HS-27A (cell line): ENCODE measurements around the gene SYCE1L.
"Not testable (repeated sequence)": the region's sequence is repeated elsewhere in the genome, so short reads cannot be mapped to it uniquely, and the experiment has no call there.

ENCODE experiments used
- DNase-seq: peaks from one replicate; pipeline ENCODE4 v3.0.0-alpha.2; 2012; ENCODE audit warnings: low read depth, missing footprints

Gene SYCE1L, protein sequence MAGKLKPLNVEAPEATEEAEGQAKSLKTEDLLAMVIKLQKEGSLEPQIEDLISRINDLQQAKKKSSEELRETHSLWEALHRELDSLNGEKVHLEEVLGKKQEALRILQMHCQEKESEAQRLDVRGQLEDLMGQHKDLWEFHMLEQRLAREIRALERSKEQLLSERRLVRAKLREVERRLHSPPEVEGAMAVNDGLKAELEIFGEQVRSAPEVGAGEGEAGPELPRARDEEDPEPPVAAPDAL

DNA sequence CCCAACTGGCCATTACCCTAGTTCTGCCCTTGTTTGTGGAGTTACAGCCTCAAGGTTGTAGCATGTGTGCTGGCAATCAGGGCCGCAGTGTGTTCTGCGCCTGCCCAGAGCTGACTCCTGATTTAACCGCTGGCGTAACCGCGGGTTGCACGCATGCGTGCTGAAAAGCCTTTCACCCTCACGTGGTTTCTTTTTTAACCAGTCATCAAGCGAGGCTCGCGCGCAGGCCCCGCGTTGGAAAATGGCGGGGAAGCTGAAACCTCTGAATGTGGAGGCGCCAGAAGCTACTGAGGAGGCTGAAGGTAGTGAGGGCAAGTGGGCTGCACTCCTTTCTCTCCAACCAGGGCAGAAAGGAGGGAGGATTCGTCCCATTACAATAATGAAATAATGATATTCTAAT lies at the start of gene SYCE1L:
Gene SYCE1L (plus strand): TSS at position 198 of the 400 bp plus-strand sequence. CDS start 44 bp downstream, at position 242.
- no peak for DNase-seq

DNA sequence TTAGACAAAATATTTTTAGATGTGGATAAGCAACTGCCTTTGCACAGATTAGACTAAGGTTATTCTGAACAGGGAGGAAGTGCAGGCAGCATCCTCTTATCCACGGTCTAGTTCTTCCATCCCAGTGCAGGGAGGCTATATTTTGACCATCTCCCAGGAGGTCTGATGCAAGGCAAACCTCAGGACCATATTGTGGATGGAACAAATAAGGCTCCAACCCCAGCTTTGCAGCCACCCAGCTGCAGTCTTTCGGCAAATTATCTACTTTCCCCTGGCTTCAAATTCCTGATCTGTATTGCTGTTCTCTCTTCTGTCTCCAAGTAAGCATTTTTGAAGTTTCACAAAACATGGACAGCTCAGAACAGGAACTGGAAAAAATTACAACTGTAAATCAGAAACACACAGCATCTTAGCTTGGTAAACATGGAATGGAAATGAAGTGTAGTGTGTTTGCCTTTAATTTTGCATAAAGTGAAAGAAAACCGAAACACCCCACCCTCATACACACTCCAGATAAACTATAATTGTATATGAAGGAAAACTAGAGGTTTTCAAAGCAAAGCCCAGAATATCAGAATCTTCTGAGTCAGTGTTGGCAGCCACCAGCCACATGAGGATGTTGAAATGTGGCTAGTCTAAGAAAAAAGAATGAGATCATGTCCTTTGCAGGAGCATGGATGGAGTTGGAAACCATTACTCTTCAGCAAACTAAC lies 41.7 kb upstream of the SYCE1L start:
- no peak for DNase-seq

DNA sequence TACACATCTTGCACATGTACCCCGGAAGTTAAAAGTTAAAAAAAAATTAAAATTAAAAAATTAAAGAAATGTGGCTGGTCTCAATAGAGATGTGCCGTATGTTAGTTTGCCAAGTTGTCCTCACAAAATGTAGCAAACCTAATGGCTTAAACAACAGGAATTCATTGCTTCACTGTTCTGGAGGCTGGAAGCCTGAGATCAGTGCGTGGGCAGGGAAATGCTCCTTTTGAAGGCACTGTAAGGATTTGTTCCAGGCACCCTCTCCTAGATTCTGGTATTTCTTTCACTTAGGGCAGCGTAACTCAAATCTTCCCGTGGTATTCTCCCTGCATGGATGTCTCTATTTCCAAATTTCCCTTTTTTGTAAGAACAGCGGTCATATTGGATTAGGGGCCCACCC lies 40.9 kb upstream of the SYCE1L start:
- no peak for DNase-seq

DNA sequence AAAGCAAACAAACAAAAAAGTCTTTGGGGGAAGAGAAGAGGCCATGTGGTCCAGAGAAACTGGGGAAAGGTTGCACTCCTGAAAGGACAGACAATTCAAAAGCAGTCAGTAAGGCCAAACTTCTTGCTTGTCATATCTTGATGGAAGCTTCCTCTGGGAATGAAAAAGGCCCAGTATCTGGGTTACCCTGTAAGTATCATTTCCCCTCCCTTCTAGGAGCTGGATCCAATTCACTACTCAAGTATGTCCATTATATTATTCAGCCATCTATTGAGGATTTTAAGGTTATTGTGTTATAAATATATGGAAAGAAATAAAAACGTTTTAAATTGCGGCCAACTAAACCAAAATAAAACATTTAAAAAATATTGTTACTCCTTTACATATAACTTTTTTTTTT lies 34.2 kb upstream of the SYCE1L start:
- DNase-seq: no peak

DNA sequence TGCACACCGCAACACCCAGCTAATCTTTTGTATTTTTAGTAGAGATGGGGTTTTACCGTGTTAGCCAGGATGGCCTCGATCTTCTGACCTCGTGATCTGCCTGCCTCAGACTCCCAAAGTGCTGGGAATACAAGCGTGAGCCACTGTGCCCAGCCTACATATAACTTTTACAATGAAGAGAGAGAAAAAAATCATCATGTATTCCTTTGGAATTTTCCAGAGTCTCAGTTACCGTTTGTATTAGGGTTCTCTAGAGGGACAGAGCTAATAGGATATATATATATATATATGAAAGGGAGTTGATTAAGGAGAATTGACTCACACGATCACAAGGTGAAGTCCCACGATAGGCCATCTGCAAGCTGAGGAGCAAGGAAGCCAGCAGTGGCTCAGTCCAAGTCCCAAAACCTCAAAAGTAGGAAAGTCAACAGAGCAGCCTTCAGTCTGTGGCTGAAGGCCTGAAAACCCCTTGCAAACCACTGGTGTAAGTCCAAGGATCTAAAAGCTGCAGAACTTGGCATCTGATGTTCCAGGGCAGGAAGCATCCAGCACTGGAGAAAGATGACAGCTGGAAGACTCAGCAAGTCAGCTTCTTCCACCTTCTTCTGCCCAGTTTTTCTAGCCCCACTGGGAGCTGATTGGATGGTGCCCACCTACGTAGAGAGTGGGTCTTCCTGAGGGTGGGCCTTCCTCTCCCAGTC lies 33.5 kb upstream of the SYCE1L start:
- DNase-seq: not testable (repeated sequence)

DNA sequence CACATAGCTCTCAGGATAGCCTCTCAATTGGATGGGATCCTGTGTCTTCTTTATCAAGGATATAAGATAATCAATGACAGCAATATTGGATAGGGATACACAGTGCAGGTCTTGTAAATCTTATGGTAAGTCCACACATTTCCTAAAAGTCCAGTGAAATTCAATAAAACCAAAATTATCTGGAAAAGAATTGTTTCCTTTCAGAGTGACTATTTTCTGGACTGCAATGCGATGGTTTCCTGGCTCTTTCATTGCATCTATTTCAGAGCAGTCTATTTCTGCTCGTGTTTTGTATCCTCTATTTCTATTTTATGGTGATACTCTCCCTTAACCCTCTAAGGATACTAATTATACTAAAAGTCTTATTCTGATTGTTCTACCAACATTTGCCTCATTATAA lies 32.5 kb upstream of the SYCE1L start:
- DNase-seq: no peak

DNA sequence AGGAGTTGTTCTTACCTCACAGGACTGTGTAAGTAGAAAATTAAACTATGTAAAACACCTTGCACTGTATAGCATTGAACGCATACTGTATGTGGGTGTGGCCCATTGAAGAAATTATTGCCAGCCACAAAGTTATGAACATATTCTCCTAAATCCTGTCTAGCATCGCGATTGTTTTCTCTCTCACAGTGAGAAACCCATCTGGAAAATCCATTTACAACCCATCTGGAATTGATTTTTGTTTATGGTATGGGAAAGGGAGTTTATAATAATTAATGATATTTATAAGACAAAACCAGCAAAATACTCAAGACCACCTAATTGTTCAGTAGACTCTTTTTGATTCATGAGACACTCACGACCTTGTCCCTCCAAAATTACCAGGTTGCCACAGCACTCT lies 30.3 kb upstream of the SYCE1L start:
- DNase-seq: no peak

DNA sequence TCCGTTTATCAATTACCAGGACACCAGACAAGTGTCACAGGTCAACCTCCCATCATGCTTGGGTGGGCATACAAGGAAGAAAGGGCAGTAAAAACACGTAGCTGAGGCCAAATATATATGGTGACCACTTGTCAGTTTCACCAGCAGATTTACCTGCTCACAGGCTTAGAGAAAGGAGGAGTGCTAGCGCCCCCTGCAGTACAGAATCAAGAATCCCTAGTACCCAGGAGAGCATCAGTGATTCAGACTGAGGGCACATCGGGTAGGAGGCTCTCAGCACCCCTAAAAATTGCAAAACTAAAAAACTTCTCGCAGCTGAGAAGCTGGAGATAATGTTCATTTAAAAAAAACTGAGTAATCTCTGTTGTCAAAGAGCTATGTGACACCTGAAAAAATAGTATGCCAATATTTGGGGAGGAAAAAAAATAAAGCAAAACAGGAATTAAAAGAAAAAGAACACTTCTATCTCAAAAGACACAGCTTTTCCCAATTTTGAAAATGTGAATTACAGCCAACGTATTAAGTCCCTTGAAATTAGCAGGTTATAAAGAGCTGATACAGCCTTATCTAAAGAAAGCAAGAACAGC lies 29.5 kb upstream of the SYCE1L start:
- DNase-seq: no peak

DNA sequence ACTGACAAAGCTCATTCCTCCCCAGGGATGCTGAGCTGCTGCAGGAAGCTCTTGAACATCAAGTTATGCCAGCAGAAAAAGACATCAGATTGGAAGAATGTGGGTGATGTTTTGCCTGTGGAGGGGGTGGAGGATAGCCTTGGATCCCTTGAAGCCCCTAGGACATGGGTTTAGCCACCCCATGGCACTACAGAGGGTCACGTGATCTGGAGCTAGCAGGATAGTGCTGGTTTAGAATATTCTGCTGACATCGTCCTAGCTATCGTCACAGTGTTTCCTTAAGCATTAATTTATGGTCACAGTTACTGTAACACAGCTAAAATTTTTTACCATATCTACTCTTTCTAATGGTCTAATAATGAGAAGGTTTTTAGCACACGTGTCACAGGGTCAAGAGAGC lies 28.4 kb upstream of the SYCE1L start:
- no peak for DNase-seq

DNA sequence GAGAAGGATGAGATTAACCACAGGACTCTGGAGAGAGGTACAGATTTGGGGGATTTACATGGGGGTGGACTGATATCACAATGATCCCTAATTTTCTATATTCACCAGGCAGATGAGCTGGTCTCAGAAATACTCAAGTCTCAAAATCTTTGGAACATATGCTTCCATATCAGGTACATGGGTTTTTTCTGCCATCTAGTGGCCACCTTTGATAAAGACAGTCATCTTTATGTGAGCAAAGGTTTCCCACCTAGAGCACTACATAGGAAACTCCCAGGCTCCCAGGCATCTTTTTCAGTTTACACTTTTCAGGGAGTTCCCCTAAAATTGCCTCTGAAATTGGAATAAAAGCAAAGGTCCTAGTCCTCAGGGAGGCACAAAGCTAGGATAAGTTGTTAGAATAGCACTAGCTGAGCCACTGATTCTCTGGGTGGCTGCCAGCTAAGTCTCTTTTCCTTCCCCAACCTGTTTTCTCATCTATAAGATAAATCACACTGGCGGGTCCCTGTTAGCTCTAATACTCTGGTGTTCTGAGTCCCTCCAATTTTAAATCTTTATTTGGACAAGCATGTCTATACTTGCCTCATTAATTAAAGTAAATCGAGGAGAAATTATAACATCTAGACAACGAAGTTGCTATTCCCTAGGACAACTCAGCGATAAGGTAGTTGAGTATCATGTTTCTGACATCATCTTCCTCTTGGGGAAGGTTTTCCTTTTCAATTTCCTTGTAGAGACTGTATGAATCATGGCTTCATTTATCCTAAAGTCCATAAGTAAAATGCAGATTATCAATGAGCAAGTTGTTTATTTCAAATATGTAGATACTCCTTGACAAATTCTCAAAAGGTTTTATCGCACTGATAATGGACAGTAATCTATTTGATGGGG lies 27.2 kb upstream of the SYCE1L start:
- peak; percentile 31 for DNase-seq

DNA sequence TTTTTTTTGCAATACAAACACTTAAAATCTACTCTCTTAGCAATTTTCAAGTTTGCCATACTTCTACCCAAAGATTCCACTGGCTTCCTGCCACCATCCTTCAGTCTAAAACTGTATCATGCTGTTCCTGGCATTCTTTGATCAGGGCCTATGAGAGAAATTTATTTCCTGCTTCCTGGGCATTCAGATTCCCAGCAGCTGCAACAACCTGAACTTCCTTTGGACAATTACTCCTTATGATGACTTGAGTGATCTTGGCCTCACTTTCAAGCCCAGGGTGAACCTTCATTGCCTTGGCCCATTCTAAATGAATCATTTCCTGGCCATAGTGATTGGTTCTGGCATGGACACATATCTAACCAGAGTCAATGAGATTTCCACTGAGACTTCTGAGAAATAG lies 26.3 kb upstream of the SYCE1L start:
- DNase-seq: no peak

DNA sequence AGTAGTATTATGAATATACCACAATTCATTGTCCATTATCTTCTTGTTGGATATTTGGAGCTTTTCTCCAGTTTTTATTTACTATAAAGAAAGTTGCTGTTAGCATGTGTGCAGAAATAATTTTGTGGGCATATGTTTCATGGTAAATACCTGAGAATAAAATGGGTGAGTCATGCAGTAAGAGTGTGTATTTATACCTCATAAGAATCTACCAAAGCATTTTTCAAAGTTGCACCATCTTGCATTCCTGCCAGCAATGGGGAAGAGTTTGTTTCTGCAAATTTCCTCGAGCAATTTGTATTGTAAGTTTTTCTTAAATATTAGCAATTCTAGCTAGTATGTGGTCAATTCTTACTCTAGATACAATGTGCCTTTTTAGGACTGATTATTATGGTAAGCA lies 16.1 kb upstream of the SYCE1L start:
- no peak for DNase-seq

DNA sequence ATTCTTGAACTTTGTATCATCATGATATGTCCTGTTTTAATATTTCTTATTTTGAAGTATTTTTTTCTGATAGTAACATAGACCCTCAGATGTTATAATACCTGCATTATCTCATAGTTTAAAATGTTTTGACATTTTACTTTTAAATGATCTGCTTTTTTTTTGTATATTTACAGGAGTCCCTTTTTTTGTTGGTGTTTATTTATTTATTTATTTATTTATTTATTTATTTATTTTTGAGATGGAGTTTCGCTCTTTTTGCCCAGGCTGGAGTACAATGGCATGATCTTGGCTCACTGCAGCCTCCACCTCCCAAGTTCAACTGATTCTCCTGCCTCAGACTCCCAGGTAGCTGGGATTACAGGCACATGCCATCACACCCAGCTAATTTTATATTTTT lies 12.9 kb upstream of the SYCE1L start:
- not testable (repeated sequence) for DNase-seq

DNA sequence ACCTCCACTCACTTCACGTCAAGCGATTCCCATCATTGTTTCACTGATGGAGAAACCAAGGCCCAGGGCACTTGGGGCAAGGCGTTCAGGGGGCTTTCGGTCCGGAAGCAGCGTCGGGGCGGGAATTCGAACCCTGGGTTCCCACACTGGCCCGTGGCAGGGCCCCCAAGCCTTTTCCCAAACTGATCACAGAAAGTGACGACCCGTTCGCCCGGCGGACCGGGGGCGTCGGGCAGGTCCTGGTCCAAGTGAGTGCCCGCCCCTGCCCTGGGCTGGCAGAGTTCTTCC lies 9.1 kb upstream of the SYCE1L start:
- DNase-seq: no peak

DNA sequence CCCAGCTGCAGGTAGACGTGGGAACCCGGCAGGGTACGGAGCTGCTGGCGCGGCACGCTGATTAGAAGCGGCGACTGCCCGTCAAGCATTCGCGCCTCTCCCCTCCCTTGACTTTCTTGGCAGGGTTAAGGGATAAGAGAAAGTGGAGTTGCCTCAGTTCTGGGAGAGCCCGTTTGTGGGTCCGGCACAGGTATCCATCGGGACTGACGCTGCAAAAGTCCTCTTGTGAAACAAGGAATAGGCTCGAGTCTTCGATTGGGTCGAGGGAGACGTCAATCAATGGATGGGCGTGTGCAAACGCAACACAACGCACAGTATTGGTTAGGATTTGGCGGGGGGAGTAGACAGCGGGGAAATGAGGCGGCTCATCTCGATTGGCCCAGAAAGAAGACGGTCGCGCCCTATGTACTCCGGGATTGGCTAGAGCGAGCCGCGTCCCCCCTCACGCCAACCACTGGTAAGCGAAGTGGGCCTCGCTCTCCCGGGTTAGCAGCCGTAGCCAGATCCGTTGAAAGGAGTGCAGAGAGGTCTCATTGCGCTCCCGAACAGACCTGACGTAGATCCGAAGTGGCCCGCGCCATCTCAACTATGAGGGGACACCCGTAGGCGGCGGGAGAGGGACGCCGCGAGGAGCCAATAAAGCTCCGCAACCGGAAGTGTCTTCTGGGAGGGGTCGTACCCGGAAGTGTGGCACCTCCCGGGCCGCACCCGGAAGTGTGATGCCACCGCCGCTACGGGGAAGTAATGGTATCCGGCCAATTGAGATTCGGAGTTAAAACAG lies 8.5 kb upstream of the SYCE1L start, which contains the start of gene MON1B:
Gene MON1B (plus strand): TSS at position 713 of the 781 bp plus-strand sequence. CDS start 296 bp downstream, outside the sequence.
- peak; percentile 94 for DNase-seq

DNA sequence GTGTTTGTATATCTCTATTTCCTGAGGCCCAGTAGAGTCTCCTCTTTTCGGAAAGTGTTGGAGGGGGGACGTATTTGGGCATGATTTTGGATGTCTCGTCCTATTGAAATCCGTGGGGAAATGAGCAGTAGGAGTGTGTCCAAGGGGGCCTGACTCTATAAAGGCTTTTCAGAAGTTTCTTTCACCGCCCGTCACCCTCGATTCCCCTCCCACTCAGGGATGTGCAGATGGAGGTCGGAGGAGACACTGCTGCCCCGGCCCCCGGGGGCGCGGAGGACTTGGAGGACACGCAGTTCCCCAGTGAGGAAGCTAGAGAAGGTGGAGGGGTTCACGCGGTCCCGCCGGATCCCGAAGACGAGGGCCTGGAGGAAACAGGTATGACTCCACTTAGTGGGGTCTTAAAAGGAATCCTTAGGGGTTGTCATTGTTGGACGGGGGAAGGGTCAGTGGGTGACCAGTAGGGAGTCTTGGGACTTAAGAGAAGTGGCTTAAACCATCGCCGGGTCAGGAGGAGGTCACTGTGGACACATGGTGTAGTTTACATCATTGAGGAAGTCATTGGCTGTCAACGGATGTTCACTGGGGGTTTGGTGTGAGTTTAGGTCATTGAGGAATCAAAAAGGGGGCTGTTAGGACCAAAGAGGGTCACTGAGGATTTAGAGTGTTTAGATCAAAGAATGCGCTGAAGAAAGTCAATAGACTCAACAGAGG lies 7.8 kb upstream of the SYCE1L start:
- no peak for DNase-seq

DNA sequence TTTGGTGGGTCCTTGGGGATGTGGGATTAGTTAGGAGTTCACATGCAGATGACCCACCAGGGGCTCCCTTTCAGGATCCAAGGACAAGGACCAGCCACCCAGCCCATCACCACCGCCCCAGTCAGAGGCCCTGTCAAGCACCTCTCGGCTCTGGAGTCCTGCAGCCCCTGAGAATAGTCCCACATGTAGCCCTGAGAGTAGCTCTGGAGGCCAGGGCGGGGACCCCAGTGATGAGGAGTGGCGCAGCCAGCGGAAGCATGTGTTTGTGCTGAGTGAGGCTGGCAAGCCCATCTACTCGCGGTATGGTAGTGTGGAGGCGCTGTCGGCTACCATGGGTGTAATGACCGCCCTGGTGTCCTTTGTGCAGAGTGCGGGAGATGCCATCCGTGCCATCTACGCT lies 5.8 kb upstream of the SYCE1L start:
- no peak for DNase-seq

DNA sequence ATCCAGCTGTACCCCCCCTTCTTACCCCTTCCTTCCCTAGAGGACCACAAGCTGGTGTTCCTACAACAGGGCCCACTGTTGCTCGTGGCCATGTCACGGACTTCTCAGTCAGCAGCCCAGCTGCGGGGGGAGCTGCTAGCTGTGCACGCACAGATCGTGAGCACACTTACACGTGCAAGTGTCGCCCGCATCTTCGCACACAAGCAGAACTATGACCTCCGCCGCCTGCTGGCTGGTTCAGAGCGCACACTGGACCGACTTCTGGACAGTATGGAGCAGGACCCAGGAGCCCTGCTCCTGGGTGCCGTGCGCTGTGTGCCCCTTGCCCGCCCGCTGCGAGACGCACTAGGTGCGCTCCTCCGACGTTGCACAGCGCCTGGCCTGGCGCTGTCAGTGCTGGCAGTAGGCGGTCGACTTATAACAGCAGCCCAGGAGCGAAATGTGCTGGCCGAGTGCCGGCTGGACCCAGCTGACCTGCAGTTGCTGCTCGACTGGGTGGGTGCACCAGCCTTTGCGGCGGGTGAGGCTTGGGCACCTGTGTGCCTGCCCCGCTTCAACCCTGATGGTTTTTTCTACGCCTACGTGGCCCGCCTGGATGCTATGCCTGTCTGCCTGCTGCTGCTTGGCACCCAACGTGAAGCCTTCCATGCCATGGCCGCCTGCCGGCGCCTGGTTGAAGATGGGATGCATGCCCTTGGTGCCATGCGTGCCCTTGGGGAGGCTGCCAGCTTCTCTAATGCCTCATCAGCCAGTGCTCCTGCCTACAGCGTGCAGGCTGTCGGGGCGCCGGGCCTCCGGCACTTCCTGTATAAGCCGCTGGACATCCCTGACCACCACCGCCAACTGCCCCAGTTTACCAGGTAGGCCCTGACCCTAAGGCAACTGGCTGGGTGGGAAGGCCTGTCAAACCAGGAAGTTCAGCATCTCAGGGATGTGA lies 4.6 kb upstream of the SYCE1L start:
- no peak for DNase-seq

DNA sequence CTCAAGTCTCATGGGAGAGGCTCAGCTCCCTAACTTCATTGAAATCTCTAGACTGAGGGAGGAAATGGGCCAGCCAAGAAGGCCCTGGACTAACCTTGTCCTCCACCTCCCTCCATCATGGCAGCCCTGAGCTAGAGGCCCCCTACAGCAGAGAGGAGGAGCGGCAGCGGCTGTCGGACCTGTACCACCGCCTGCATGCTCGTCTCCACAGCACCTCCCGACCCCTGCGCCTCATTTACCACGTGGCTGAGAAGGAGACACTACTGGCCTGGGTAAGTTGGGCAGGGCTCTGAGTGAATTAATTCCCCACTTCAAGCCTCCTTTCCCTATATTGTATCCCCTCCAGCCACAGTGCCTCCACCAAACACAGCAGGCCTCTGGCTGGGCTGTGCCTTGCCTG lies 3.8 kb upstream of the SYCE1L start:
- DNase-seq: no peak
